ENCODE results near the gene WDR45B. TPM values are rescaled to one million over a fixed set of nuclear protein-coding genes. Genes with fewer than 3 reads are reported as not detected.

Gene WDR45B
- polyA plus RNA-seq, 1 experiment, result 105 TPM

DNA sequence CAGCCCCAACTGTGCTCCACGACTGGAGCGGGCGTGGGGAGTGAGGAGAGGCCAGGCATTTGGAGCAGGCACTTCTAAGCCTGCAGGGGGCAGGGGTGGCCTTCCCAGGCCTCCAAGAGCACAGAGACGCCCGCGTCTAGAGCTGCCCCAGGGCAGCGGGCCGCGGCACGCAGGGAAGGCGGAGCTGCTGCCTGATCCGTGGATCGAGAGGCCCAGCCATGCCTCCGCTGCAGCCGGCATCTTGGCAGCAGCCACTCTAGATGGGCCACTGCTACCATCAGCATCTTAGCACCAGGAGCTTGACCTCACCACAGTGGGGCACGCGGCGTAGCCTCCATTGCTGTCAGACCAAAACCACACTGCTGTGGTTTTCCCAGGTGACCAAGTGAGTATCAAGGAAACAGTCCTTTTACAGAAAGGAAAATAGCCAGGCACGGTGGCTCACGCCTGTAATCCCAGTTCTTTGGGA is 20.4 kb upstream of the WDR45B start:
- H3K4me3 ChIP-seq (ENCODE audit: low read depth, low read length), result no peak overlapping the region
- no peak overlapping the region for H3K27ac ChIP-seq (ENCODE audit: low read depth, low read length)
- no peaks in the 10 kb centered on the region; the same call in 1 of the 2 replicates for H3K9me3 ChIP-seq (ENCODE audit: control insufficient read depth, insufficient read depth, low read length)
- POLR2A ChIA-PET, result interaction anchor here (0.8 kb wide), 1 partner anchor 48 kb away, joined by 10 read pairs; the partner anchor contains the start of gene FN3KRP
- no peaks in the 10 kb centered on the region for H3K27me3 ChIP-seq (ENCODE audit: control insufficient read depth, insufficient read depth, low read length)
- CTCF ChIA-PET, result interaction anchor here (0.7 to 2.4 kb wide), 12 partner anchors 10 to 208 kb away, joined by 3 to 15 read pairs (median 4); no protein-coding TSS in a partner anchor
- peak; percentile 56 for TF ChIP-seq CTCF (IDR thresholded peaks at IDR 0.05; ENCODE audit: low read depth, low read length)
- DNase-seq (ENCODE audit: low read depth, low spot score), result peak; percentile 18

- no peaks in the 10 kb centered on the region; the same call in 1 of the 2 replicates for H3K9me3 ChIP-seq (ENCODE audit: control insufficient read depth, insufficient read depth, low read length)
- TF ChIP-seq CTCF (IDR thresholded peaks at IDR 0.05; ENCODE audit: low read depth, low read length), result no peak
- no peak overlapping the region for H3K4me3 ChIP-seq (ENCODE audit: low read depth, low read length)
- H3K27me3 ChIP-seq (ENCODE audit: control insufficient read depth, insufficient read depth, low read length), result no peaks in the 10 kb centered on the region
- CTCF ChIA-PET, result interaction anchor here (0.6 to 2.4 kb wide), 9 partner anchors 10 to 208 kb away, joined by 3 to 15 read pairs (median 4); partner anchors contain the start of gene FN3KRP
- DNase-seq (ENCODE audit: low read depth, low spot score), result no peak
- no peak overlapping the region for H3K27ac ChIP-seq (ENCODE audit: low read depth, low read length)
- POLR2A ChIA-PET, result interaction anchor here (0.8 kb wide), 1 partner anchor 48 kb away, joined by 10 read pairs; the partner anchor contains the start of gene FN3KRP
Measured at GRCh38 chr17:82668024-82668630, 19.9 kb upstream of the WDR45B start.

DNA sequence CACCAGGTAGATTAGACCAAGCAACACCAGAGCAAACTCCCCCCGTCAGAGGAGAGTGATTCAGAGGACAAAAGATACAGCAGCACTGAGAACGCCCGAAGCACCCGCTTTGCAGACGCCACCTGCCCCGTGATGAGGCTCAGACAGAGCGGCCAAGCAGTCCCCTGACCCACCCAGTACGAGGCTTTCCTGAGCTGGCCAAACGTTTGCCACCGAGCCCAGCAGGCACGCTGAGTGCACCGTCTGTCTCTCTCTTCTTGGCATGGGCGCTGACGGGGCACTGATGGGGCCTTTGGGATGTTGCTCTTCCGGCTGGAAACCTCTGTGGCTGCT is 19.4 kb upstream of the WDR45B start:
- no peaks in the 10 kb centered on the region; the same call in 1 of the 2 replicates for H3K9me3 ChIP-seq (ENCODE audit: control insufficient read depth, insufficient read depth, low read length)
- H3K4me3 ChIP-seq (ENCODE audit: low read depth, low read length), result no peak overlapping the region
- H3K27ac ChIP-seq (ENCODE audit: low read depth, low read length), result no peak overlapping the region
- POLR2A ChIA-PET, result no interaction called here
- no peak for TF ChIP-seq CTCF (IDR thresholded peaks at IDR 0.05; ENCODE audit: low read depth, low read length)
- CTCF ChIA-PET, result interaction anchor here (0.6 to 2.4 kb wide), 5 partner anchors 11 to 107 kb away, joined by 3 to 15 read pairs (median 7); partner anchors contain the start of gene FN3KRP
- H3K27me3 ChIP-seq (ENCODE audit: control insufficient read depth, insufficient read depth, low read length), result no peaks in the 10 kb centered on the region
- DNase-seq (ENCODE audit: low read depth, low spot score), result no peak

GRCh38 chr17:82666931-82667667 is 18.9 kb upstream of the WDR45B start:
- Histone ChIP-seq H3K4me3 (ENCODE audit: low read depth, low read length) (no peak overlapping the region), H3K9me3 (ENCODE audit: control insufficient read depth, insufficient read depth, low read length) (no peaks in the 10 kb centered on the region; the same call in 1 of the 2 replicates), H3K27ac (ENCODE audit: low read depth, low read length) (no peak overlapping the region), H3K27me3 (ENCODE audit: control insufficient read depth, insufficient read depth, low read length) (no peaks in the 10 kb centered on the region)
- no peak for DNase-seq (ENCODE audit: low read depth, low spot score)
- ChIA-PET CTCF (interaction anchor here (1.8 kb wide), 1 partner anchor 105 kb away, joined by 15 read pairs; no protein-coding TSS in a partner anchor), POLR2A (no interaction called here)
- no peak for TF ChIP-seq CTCF (IDR thresholded peaks at IDR 0.05; ENCODE audit: low read depth, low read length)

GRCh38 chr17:82665891-82666290 is 17.6 kb upstream of the WDR45B start:
- CTCF ChIA-PET, result no interaction called here
- POLR2A ChIA-PET, result no interaction called here
- no peaks in the 10 kb centered on the region for H3K27me3 ChIP-seq (ENCODE audit: control insufficient read depth, insufficient read depth, low read length)

More at GRCh38 chr17:82665891-82666290, 17.6 kb upstream of the WDR45B start:
- DNase-seq (ENCODE audit: low read depth, low spot score), result no peak
- Histone ChIP-seq H3K4me3 (ENCODE audit: low read depth, low read length) (no peak overlapping the region), H3K9me3 (ENCODE audit: control insufficient read depth, insufficient read depth, low read length) (peaks cover 5% of the 10 kb centered on the region; the same call in 1 of the 2 replicates), H3K27ac (ENCODE audit: low read depth, low read length) (no peak overlapping the region)
- no peak for TF ChIP-seq CTCF (IDR thresholded peaks at IDR 0.05; ENCODE audit: low read depth, low read length)

All from AG04450 (cell line).